ENCODE results near the gene ZFP57. TPM values are rescaled to one million over a fixed set of nuclear protein-coding genes. Genes with fewer than 3 reads are reported as not detected.

The ZFP57 gene
- total RNA-seq, 4 donors from 2014 or later = 4.7 to 6.2 TPM; not detected in 2

DNA sequence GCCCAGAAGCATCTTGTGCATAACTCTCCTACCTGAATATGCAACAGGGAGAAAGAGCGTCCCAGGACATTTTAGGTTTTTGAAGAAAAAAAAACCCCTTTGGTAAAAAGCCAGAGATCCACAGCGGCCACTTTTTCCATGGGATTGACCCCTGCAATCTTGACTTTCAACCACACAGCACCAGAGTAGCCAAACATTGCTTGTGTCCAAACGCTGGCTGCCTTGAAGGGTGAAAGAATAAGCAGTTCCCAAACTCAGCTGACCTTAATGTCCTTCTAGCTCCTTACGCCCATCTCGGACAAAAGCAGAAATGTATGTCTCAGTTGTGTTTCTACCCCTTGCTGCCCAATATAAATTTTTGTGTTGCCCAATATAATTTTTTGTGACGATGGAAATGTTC is 25.3 kb downstream of the ZFP57 start:
- no peaks in the 10 kb centered on the region for H3K9me3 ChIP-seq
- ATAC-seq = no peak
- 25 to 38% methylated on average over 6 of the region's 6 CpGs for WGBS, 2 donors (ENCODE audit: low coverage in 1 of 2)
- TF ChIP-seq POLR2AphosphoS5 (IDR thresholded peaks at IDR 0.05) (no peak), POLR2A (IDR thresholded peaks at IDR 0.05) (no peak), EP300 (IDR thresholded peaks at IDR 0.05) (no peak), CTCF (IDR thresholded peaks at IDR 0.05) (no peak)
- H3K4me1 ChIP-seq = peaks cover 3 to 38% (median 9%) of the 10 kb centered on the region in 3 donors
- H3K27me3 ChIP-seq = no peaks in the 10 kb centered on the region
- H3K36me3 ChIP-seq = no peaks in the 10 kb centered on the region
- no peak overlapping the region for H3K4me3 ChIP-seq
- H3K27ac ChIP-seq = peak overlapping the region; percentile 22 to 67 (median 47)

DNA sequence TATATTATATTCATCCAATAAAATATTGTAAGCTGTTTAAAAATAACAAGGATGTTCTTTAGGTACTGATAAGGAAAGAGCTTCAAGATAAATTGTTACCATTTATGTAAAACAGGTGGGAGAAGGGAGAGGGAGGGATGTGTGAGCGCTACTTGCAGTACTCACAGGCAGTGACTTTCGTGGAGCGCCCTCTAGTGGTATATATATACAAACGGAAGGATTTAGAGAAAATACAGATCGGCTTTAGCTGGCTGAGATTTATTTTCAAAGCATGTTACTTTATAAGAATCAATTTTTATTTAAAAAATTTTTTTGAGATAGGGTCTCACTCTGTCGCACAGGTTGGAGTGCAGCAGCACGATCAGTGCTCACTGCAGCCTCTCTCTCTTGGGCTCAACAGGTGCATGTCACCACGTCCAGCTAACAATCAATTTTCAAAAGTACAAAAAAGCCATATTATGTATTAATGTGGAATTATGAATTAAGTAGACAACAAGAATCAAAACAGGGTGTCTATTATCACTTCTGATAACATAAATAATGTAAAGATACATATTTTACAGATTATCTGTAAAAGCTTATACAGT is 27.4 kb downstream of the ZFP57 start:
- H3K4me3 ChIP-seq = no peak overlapping the region
- TF ChIP-seq POLR2AphosphoS5 (IDR thresholded peaks at IDR 0.05) (no peak), CTCF (IDR thresholded peaks at IDR 0.05) (peak; percentile 49 to 76 (median 72))
- 9 to 10% methylated on average over 8 of the region's 8 CpGs for WGBS, 2 donors (ENCODE audit: low coverage in 1 of 2)
- no peaks in the 10 kb centered on the region for H3K36me3 ChIP-seq
- no peak for ATAC-seq
- H3K27me3 ChIP-seq = no peaks in the 10 kb centered on the region
- H3K4me1 ChIP-seq = peaks cover 3 to 54% (median 13%) of the 10 kb centered on the region in 3 donors
- no peak overlapping the region for H3K27ac ChIP-seq
- no peaks in the 10 kb centered on the region for H3K9me3 ChIP-seq

- Histone ChIP-seq H3K4me3 (no peak overlapping the region), H3K36me3 (no peaks in the 10 kb centered on the region), H3K27ac (no peak overlapping the region), H3K4me1 (peaks cover 3 to 54% (median 13%) of the 10 kb centered on the region in 3 donors), H3K9me3 (no peaks in the 10 kb centered on the region), H3K27me3 (no peaks in the 10 kb centered on the region)
- ATAC-seq = no peak
- TF ChIP-seq EP300 (IDR thresholded peaks at IDR 0.05) (no peak), POLR2AphosphoS5 (IDR thresholded peaks at IDR 0.05) (no peak), POLR2A (IDR thresholded peaks at IDR 0.05) (no peak), CTCF (IDR thresholded peaks at IDR 0.05) (no peak)
- 79% methylated on average over 5 of the region's 10 CpGs; no CpG with 5 or more reads in 1 of the 2 donors for WGBS, 2 donors (ENCODE audit: low coverage in 1 of 2)
Measured at GRCh38 chr6:29652198-29652584, 28.8 kb downstream of the ZFP57 start.

DNA sequence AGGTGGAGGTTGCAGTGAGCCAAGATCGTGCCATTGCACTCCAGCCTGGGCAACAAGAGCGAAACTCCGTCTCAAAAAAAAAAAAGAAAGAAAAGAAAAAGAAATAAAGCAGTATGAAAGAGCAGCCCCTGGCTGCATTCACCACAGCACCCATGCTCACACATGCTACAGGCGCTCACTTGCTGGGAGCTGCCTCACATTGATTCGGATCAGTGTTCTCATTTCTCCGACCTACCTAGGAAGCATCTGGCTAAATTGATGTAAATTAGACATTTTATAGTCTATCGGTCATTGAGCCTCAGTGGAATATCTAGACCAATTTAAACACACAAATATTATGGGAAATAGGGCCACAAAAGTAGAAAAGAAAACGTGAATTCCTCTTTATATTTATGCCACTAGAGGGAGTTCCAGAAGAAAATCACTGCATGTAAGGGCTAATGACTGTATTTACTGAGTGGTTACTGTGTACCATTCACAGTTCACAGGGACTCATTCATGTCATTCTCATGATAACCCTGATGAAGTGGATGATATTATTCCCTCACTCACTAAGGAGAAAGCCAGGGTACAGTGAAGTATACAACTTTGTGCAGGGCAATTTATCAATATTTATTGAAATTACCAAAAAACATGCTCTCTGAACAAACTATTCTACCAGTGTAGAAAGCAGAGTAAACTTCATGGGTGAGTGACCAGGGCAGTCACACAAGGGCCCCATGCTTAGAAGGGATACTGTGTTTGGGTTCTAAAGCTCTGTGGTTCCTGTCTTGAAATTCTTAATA is 29.3 kb downstream of the ZFP57 start:
- Histone ChIP-seq H3K27ac (no peak overlapping the region), H3K4me3 (no peak overlapping the region), H3K4me1 (peaks cover 3 to 49% (median 12%) of the 10 kb centered on the region in 3 donors), H3K36me3 (no peaks in the 10 kb centered on the region), H3K9me3 (no peaks in the 10 kb centered on the region), H3K27me3 (no peaks in the 10 kb centered on the region)
- 61 to 73% methylated on average over 6 of the region's 8 CpGs for WGBS, 2 donors (ENCODE audit: low coverage in 1 of 2)
- no peak for TF ChIP-seq POLR2AphosphoS5 (IDR thresholded peaks at IDR 0.05)
- no peak for TF ChIP-seq EP300 (IDR thresholded peaks at IDR 0.05)
- TF ChIP-seq POLR2A (IDR thresholded peaks at IDR 0.05) = no peak
- TF ChIP-seq CTCF (IDR thresholded peaks at IDR 0.05) = peak; percentile 40 to 81 (median 65)
- no peak for ATAC-seq

Data from gastroesophageal sphincter (tissue), 4 donors.